ENCODE data around the gene ZMIZ1.
"Not testable (repeated sequence)": the region's sequence is repeated elsewhere in the genome, so short reads cannot be mapped to it uniquely, and the experiment has no call there.

ZMIZ1 gene

DNA sequence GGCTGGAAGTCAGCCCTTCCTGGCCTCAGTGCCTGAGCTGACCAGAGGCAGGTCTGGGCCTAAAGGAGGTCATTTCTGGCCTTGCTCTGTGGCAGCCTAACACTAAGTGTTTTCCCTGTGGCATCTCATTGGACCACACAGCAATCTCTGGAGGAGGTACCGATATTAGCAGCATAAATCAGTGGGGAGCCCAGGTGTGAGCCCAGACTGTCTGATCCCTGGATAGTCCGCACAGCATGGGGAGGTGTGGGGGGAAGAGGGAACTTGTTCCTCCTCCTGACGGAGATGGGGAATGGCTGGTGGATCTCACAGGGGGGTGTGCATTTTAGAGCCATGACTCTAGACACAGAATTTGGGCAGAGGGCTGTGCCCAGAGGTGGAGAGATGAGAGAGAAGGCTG, 267.5 kb downstream of the ZMIZ1 start:
- TF ChIP-seq, protein P1, sequence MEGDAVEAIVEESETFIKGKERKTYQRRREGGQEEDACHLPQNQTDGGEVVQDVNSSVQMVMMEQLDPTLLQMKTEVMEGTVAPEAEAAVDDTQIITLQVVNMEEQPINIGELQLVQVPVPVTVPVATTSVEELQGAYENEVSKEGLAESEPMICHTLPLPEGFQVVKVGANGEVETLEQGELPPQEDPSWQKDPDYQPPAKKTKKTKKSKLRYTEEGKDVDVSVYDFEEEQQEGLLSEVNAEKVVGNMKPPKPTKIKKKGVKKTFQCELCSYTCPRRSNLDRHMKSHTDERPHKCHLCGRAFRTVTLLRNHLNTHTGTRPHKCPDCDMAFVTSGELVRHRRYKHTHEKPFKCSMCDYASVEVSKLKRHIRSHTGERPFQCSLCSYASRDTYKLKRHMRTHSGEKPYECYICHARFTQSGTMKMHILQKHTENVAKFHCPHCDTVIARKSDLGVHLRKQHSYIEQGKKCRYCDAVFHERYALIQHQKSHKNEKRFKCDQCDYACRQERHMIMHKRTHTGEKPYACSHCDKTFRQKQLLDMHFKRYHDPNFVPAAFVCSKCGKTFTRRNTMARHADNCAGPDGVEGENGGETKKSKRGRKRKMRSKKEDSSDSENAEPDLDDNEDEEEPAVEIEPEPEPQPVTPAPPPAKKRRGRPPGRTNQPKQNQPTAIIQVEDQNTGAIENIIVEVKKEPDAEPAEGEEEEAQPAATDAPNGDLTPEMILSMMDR (conservative IDR thresholded peaks at IDR 0.05) = no peak
- no peak for TF ChIP-seq ZFX (IDR thresholded peaks at IDR 0.05)
- no peak overlapping the region for H3K27ac ChIP-seq

DNA sequence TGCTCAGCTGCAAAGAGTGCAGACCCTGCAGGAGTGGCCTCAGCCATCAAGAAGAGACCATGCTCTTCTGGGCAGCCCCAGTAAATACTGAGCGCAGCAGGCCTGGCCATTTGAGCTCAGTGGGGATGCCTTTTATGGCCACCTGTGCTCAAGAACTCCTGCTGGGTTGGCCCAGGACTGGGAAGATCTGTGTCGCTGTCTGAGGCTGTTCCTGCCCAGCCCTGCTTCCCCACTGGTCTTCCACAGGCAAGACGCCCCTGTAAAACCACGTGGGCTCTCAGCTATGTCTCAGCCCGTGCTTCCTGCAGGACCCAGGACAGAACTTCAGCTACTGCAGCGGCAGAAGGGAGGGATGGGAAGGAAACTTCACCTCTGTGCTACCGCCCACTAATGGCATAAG, 268.0 kb downstream of the ZMIZ1 start:
- H3K27ac ChIP-seq = no peak overlapping the region
- TF ChIP-seq, protein P1 (conservative IDR thresholded peaks at IDR 0.05) = no peak
- TF ChIP-seq ZFX (IDR thresholded peaks at IDR 0.05) = no peak

DNA sequence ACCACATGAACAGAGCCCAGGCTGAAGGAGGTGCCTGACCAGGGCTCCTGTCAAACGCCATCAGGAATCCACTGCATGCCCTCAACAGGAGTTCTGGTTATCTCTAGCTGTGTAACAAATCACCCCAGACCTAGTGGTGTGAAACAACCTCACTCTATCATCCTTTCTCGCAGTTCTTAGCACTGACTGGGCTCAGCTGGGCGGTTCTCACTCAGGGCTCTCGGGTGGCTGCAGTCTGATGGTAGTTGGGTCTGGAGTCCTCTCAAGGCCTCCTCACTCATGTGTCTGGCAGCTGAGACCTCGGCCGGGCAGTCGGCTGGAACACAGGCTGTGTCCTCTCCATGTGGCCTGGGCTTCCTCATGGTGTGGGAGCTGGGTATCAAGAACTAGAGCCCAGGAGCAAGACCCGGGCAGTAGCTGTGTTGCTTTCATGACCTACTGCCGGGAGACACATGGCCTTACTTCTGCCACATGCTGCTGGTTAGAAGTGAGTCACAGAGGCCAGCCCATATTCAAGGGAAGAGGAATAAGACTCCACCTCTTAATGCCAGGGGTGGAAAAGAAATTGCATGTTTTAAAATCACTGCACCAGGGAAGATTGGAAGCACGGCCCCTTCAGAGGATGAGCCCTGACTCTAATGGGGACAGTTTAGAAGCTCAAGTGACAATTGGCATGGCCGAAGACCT, 269.2 kb downstream of the ZMIZ1 start:
- H3K27ac ChIP-seq = not testable (repeated sequence)

DNA sequence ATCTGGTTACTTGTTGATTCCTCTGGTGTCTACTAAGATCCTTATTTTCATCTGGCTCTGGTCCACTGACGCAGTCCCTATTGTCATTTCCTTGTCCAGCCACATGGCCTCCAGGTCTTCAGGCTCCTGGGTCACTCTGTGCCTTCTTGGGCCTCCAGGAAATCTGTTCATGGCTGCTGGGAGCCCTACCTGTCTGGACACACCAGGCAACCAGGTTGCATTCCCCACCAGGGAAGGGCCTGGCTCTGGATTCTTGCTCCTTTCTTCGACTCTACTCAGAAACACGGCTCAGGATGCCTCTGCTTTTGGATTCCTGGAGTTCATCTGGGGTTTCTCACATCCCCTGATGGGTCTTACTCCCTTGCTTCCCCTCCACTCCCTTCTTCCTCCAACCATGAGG, 270.5 kb downstream of the ZMIZ1 start:
- TF ChIP-seq, protein P1 (conservative IDR thresholded peaks at IDR 0.05) = no peak
- TF ChIP-seq ZFX (IDR thresholded peaks at IDR 0.05) = no peak
- no peak overlapping the region for H3K27ac ChIP-seq

DNA sequence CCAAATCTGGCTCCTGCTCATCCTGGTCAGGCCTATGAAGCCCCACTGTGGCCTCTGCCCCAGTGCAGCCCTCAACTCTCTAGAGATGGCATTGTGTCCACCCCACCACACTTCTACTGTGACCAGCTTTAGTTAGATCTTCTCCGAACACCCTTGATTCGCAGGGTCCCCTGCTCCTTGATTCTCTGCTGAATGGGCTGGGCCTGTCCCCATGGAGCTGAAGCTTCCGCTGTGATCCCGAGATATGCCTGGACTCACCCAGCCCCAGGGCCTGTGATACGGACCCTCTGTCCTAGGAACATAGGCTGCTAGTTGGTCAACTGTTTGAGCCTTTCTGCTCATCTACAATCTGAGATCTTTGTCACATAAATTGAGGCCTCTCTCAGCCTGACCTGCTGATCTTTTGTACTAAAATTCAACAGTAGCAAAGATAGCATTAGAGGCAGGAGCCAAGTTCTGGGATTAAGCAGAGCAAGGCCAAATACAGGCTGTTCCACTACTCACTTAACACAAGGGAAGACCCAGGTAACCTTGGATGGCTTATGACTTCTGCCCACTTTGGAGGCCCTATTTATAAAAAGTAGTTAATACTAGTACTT, 272.0 kb downstream of the ZMIZ1 start:
- H3K27ac ChIP-seq = peak overlapping the region; percentile 99
- no peak for TF ChIP-seq ZFX (IDR thresholded peaks at IDR 0.05)
- TF ChIP-seq, protein P1 (conservative IDR thresholded peaks at IDR 0.05) = no peak

DNA sequence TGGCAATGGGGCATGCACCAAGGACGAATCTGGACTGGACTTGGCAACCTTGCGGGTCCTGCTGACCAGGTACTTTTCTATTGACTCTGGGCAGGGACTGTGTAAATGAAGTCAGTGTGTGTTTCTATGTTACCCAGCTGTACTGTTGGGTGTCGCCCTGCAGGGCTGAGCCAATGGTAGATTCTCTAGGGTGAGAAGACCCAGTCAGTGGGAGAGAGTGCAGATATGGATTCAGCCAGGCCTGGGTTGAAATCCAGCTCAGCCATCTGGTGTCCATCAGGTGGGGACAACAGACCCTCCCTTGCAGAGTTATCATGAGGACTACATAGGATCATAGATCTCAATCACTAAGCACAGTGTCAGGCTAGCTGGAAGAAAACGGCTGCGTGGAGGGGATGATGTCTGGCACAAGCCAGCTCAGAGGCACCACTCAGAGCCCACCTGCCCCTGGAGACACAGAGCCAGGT, 273.6 kb downstream of the ZMIZ1 start:
- H3K27ac ChIP-seq = peak overlapping the region; percentile 99
- TF ChIP-seq, protein P1 (conservative IDR thresholded peaks at IDR 0.05) = no peak
- no peak for TF ChIP-seq ZFX (IDR thresholded peaks at IDR 0.05)

- H3K27ac ChIP-seq = peak overlapping the region; percentile 99
Observed at GRCh38 chr10:79342811-79343561, 274.2 kb downstream of the ZMIZ1 start.

More at GRCh38 chr10:79342811-79343561, 274.2 kb downstream of the ZMIZ1 start:
- no peak for TF ChIP-seq ZFX (IDR thresholded peaks at IDR 0.05)
- TF ChIP-seq, protein P1 (conservative IDR thresholded peaks at IDR 0.05) = no peak
